ENCODE measurements around the gene ARHGEF37. TPM values are rescaled to one million over a fixed set of nuclear protein-coding genes. Genes with fewer than 3 reads are reported as not detected.

Gene ARHGEF37
- total RNA-seq, 1 donor from 2014 or later: 4.5 TPM

DNA sequence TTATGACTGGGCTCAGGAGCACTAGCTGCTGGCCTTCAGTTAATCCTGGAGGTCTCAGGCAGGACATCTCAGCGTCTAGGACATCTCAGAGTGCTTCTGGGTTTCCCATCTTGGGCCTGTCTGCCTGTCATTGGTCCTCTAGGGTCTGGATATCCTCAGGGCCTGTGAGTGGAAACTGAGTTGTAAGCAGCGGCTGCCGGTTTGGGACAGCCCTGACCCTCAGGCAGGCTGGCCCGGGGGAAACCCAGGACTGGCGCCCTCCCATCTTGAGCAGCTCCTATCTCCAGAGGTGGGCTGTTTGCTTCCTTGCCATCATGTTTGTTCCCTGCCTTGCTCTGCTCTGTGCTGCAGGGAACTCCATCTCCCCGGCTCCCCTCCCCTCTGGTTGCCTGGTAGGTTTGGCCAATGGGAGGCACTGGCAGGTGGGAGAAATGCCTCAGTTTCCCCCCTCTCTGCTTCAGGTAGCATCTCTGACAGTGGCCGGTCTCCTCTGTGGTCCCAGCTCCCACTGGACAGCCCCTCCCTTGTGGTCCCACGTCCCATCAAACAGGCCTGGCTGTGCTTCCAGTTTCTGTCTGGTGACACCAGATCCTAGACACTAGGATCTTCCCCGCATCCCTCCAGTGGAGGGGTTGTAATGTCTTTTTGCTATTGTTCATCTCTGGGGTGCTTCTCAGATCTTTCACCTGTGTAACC lies 57.4 kb downstream of the ARHGEF37 start:
- Mint-ChIP-seq H3K27ac (ENCODE audit: unreplicated experiment) (no peak overlapping the region), H3K4me3 (ENCODE audit: unreplicated experiment) (no peak overlapping the region), H3K27me3 (ENCODE audit: unreplicated experiment) (no peaks in the 10 kb centered on the region), H3K4me1 (ENCODE audit: unreplicated experiment) (peaks cover 3% of the 10 kb centered on the region), H3K9me3 (ENCODE audit: unreplicated experiment) (no peaks in the 10 kb centered on the region), H3K36me3 (ENCODE audit: low read depth, unreplicated experiment) (no peaks in the 10 kb centered on the region)
- no peak for DNase-seq (ENCODE audit: low spot score)
- TF ChIP-seq, protein P1, sequence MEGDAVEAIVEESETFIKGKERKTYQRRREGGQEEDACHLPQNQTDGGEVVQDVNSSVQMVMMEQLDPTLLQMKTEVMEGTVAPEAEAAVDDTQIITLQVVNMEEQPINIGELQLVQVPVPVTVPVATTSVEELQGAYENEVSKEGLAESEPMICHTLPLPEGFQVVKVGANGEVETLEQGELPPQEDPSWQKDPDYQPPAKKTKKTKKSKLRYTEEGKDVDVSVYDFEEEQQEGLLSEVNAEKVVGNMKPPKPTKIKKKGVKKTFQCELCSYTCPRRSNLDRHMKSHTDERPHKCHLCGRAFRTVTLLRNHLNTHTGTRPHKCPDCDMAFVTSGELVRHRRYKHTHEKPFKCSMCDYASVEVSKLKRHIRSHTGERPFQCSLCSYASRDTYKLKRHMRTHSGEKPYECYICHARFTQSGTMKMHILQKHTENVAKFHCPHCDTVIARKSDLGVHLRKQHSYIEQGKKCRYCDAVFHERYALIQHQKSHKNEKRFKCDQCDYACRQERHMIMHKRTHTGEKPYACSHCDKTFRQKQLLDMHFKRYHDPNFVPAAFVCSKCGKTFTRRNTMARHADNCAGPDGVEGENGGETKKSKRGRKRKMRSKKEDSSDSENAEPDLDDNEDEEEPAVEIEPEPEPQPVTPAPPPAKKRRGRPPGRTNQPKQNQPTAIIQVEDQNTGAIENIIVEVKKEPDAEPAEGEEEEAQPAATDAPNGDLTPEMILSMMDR (IDR thresholded peaks at IDR 0.05; ENCODE audit: unreplicated experiment): no peak

DNA sequence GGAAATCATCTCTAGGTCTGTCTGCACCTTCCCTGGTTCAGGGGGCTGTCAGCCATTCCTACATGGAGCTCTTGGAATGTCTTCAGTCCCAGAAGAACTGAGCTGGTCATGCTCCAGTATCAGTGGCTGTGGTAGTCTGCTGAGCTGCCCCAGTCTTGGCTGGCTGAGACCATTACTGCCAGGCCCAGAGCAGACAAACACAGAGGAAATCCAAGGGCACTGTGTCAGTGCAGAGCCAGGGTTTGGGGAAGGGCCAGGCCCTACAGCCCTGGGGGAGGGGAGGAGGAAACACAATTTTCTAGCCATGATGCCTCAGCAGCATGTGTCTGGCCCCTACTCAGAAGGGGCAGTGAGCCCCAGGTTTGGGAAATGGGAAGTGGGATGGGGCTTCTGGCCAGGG lies 58.4 kb downstream of the ARHGEF37 start:
- Mint-ChIP-seq H3K36me3 (ENCODE audit: low read depth, unreplicated experiment) (no peaks in the 10 kb centered on the region), H3K27me3 (ENCODE audit: unreplicated experiment) (no peaks in the 10 kb centered on the region), H3K4me1 (ENCODE audit: unreplicated experiment) (peaks cover 2% of the 10 kb centered on the region), H3K4me3 (ENCODE audit: unreplicated experiment) (no peak overlapping the region), H3K9me3 (ENCODE audit: unreplicated experiment) (no peaks in the 10 kb centered on the region), H3K27ac (ENCODE audit: unreplicated experiment) (no peak overlapping the region)
- TF ChIP-seq, protein P1 (IDR thresholded peaks at IDR 0.05; ENCODE audit: unreplicated experiment): no peak
- no peak for DNase-seq (ENCODE audit: low spot score)

DNA sequence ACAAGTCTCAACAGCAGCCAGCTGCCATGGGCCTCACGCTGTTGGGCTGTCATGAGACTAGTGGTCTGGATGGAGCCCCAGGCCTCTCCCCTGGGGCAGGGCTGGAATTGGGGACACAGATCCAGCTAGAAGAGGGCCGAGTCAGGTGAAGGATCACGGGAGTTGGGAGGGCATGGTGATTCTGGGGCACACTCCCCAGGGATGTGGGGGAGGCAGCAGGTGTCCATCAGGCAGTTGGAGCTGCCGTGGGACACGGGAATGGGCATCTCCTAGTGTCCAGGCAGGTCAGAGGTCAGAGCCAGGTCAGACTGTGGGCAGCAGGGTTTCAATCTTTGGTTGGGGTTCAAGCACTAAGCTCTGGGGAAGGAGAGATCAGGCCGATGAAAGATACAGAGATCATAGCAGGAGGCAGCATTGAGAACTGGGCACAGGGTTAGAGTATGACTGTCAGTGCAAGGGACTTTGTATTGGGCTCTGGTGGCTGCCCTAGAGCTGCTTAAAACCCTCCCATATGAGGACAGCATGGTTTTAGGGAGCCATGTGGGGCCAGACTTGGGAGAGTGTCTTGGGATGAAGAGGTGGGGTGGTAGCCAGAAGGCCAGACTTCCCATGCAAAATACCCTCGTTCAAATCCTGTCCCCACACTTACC lies 59.2 kb downstream of the ARHGEF37 start:
- H3K4me3 Mint-ChIP-seq (ENCODE audit: unreplicated experiment): no peak overlapping the region
- H3K36me3 Mint-ChIP-seq (ENCODE audit: low read depth, unreplicated experiment): no peaks in the 10 kb centered on the region
- no peak overlapping the region for H3K27ac Mint-ChIP-seq (ENCODE audit: unreplicated experiment)
- TF ChIP-seq, protein P1 (IDR thresholded peaks at IDR 0.05; ENCODE audit: unreplicated experiment): no peak
- peaks cover 3% of the 10 kb centered on the region for H3K27me3 Mint-ChIP-seq (ENCODE audit: unreplicated experiment)
- no peak for DNase-seq (ENCODE audit: low spot score)
- H3K9me3 Mint-ChIP-seq (ENCODE audit: unreplicated experiment): no peaks in the 10 kb centered on the region
- peaks cover 2% of the 10 kb centered on the region for H3K4me1 Mint-ChIP-seq (ENCODE audit: unreplicated experiment)

DNA sequence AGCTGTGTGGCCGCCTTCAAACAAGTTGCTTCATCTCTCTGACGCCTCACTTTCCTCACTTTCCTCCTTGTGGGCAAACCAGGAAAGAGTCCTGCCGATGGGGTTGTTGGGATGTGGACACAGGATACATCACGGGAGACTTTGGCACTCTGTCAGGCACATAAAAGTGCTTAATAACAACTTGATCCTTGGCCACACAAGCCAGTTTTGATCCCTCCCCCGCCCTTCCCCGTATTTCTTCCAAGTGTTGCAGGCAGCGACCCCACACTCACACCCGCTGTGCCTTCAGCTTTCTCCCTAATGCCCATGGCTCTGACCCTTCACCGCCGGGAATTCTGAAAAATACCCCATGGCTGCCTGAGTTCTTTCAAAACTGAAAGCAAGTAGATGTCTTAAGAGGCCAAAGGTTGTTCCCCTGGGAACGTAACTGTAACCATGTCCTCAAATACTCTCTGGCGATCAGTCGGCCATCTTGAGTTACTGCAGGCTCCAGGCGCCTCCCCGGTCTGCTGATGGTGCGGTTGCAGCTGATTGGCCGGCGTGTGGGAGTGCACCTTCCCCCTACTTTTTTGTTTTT lies 59.8 kb downstream of the ARHGEF37 start:
- peaks cover 3% of the 10 kb centered on the region for H3K27me3 Mint-ChIP-seq (ENCODE audit: unreplicated experiment)
- DNase-seq (ENCODE audit: low spot score): no peak
- H3K9me3 Mint-ChIP-seq (ENCODE audit: unreplicated experiment): no peaks in the 10 kb centered on the region
- H3K27ac Mint-ChIP-seq (ENCODE audit: unreplicated experiment): no peak overlapping the region
- no peak overlapping the region for H3K4me3 Mint-ChIP-seq (ENCODE audit: unreplicated experiment)
- TF ChIP-seq, protein P1 (IDR thresholded peaks at IDR 0.05; ENCODE audit: unreplicated experiment): no peak
- peaks cover 2% of the 10 kb centered on the region for H3K4me1 Mint-ChIP-seq (ENCODE audit: unreplicated experiment)
- H3K36me3 Mint-ChIP-seq (ENCODE audit: low read depth, unreplicated experiment): no peaks in the 10 kb centered on the region

DNA sequence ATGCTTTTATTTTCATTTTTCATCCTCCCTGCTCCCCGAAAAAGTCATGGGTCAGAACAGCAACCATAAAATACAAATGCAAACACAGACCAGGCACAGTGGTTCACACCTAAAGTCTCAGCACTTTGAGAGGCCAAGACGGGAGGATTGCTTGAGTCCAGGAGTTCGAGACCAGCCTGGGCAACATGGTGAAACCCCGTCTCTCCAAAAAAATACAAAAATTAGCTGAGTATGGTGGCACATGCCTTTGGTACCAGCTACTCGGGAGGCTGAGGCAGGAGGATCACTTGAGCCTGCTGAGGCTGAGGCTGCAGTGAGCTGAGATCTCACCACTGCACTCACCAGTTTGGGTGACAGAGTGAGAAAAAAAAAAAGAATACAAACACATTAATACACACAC lies 60.3 kb downstream of the ARHGEF37 start:
- Mint-ChIP-seq H3K4me1 (ENCODE audit: unreplicated experiment) (peaks cover 2% of the 10 kb centered on the region), H3K27me3 (ENCODE audit: unreplicated experiment) (peaks cover 3% of the 10 kb centered on the region), H3K36me3 (ENCODE audit: low read depth, unreplicated experiment) (no peaks in the 10 kb centered on the region), H3K9me3 (ENCODE audit: unreplicated experiment) (no peaks in the 10 kb centered on the region), H3K4me3 (ENCODE audit: unreplicated experiment) (no peak overlapping the region), H3K27ac (ENCODE audit: unreplicated experiment) (no peak overlapping the region)
- no peak for DNase-seq (ENCODE audit: low spot score)
- TF ChIP-seq, protein P1 (IDR thresholded peaks at IDR 0.05; ENCODE audit: unreplicated experiment): no peak

Measured in endothelial cell (in vitro differentiated cells).